WTC11 (cell line): ENCODE results near the gene NHERF1. TPM values are rescaled to one million over a fixed set of nuclear protein-coding genes. Genes with fewer than 3 reads are reported as not detected.

Experiments used
- ATAC-seq: fragments of 200-7000 bp; cut with Tn5 transposase; 2 replicates; pipeline ENCODE4 v1.10.0; 2021; ENCODE audit warnings: mild to moderate bottlenecking, moderate library complexity
- CTCF ChIA-PET: fragments of 300-600 bp; sonication (Branson Sonifier 250); formaldehyde crosslinking; loops from one replicate; lab custom pipeline; 2021; ENCODE audit warnings: antibody characterized with exemption; lab: Charles Lee
- POLR2A ChIA-PET: fragments of 350-600 bp; sonication (Branson Sonifier 250); formaldehyde crosslinking; loops from one replicate; lab custom pipeline; 2021; ENCODE audit warnings: antibody characterized with exemption; lab: Charles Lee
- DNase-seq: peaks from one replicate; pipeline ENCODE4 v3.0.0; 2021; ENCODE audit warnings: low spot score
- H3K27ac Mint-ChIP-seq: 2 replicates; pipeline ENCODE4 v1.8.0; 2021; ENCODE audit warnings: mixed read lengths
- H3K27me3 Mint-ChIP-seq: 2 replicates; pipeline ENCODE4 v1.8.0; 2021; ENCODE audit warnings: low read depth, mild to moderate bottlenecking, moderate library complexity, mixed read lengths
- H3K36me3 Mint-ChIP-seq: 2 replicates; pipeline ENCODE4 v1.8.0; 2021; ENCODE audit warnings: mixed read lengths
- H3K4me1 Mint-ChIP-seq: 2 replicates; pipeline ENCODE4 v1.8.0; 2022; ENCODE audit warnings: mixed read lengths
- H3K4me3 Mint-ChIP-seq: 2 replicates; pipeline ENCODE4 v1.8.0; 2021; ENCODE audit warnings: mild to moderate bottlenecking, moderate library complexity, mixed read lengths
- H3K9me3 Mint-ChIP-seq: 2 replicates; pipeline ENCODE4 v1.8.0; 2021; ENCODE audit warnings: mixed read lengths
- ATF1 ChIP-seq: sonication (generic); formaldehyde crosslinking; IDR thresholded peaks from 2 replicates; pipeline ENCODE4 v1.8.1; 2023; ENCODE audit warnings: mild to moderate bottlenecking, moderate library complexity, missing genetic modification reagents
- FOXK1 ChIP-seq: sonication (generic); formaldehyde crosslinking; IDR thresholded peaks from 2 replicates; pipeline ENCODE4 v1.8.0; 2022; ENCODE audit warnings: mild to moderate bottlenecking, moderate library complexity, missing genetic modification reagents
- GABPB1 ChIP-seq: sonication (generic); formaldehyde crosslinking; IDR thresholded peaks from 2 replicates; pipeline ENCODE4 v1.8.1; 2023; ENCODE audit warnings: mild to moderate bottlenecking, missing genetic modification reagents
- HMGA2 ChIP-seq: fragments of 250-450 bp; sonication (Bioruptor Pico); IDR thresholded peaks from 2 replicates; pipeline ENCODE4 v1.4.0; 2021; ENCODE audit warnings: mild to moderate bottlenecking, moderate library complexity
- HMGXB4 ChIP-seq: sonication (generic); formaldehyde crosslinking; IDR thresholded peaks from 2 replicates; pipeline ENCODE4 v1.8.1; 2023; ENCODE audit warnings: mild to moderate bottlenecking, moderate library complexity, missing genetic modification reagents
- IRF1 ChIP-seq: sonication (generic); formaldehyde crosslinking; IDR thresholded peaks from 2 replicates; pipeline ENCODE4 v1.8.0; 2023; ENCODE audit warnings: missing genetic modification reagents
- JUN ChIP-seq: sonication (generic); formaldehyde crosslinking; IDR thresholded peaks from 2 replicates; pipeline ENCODE4 v1.8.0; 2023; ENCODE audit warnings: mild to moderate bottlenecking, missing genetic modification reagents
- KAT7 ChIP-seq: sonication (generic); formaldehyde crosslinking; IDR thresholded peaks from 2 replicates; pipeline ENCODE4 v1.8.1; 2023; ENCODE audit warnings: missing genetic modification reagents, mild to moderate bottlenecking, borderline replicate concordance
- MAX ChIP-seq: sonication (generic); formaldehyde crosslinking; IDR thresholded peaks from 2 replicates; pipeline ENCODE4 v1.8.0; 2022; ENCODE audit warnings: mild to moderate bottlenecking, missing genetic modification reagents
- NR2C2 ChIP-seq: sonication (generic); formaldehyde crosslinking; IDR thresholded peaks from 2 replicates; pipeline ENCODE4 v1.8.0; 2022; ENCODE audit warnings: mild to moderate bottlenecking, missing genetic modification reagents
- NR3C1 ChIP-seq: sonication (generic); formaldehyde crosslinking; conservative IDR thresholded peaks from 2 replicates; pipeline ENCODE4 v1.8.1; 2023; ENCODE audit warnings: low read depth, mild to moderate bottlenecking, missing genetic modification reagents
- PRRX2 ChIP-seq: fragments of 250-450 bp; sonication (Bioruptor Pico); IDR thresholded peaks from 2 replicates; pipeline ENCODE4 v1.8.0; 2021; ENCODE audit warnings: mild to moderate bottlenecking
- SMAD4 ChIP-seq: sonication (generic); formaldehyde crosslinking; IDR thresholded peaks from 2 replicates; pipeline ENCODE4 v1.8.0; 2022; ENCODE audit warnings: mild to moderate bottlenecking, missing genetic modification reagents
- SP1 ChIP-seq: sonication (generic); formaldehyde crosslinking; conservative IDR thresholded peaks from 2 replicates; pipeline ENCODE4 v1.8.1; 2022; ENCODE audit warnings: missing genetic modification reagents
- TCF7 ChIP-seq: sonication (generic); formaldehyde crosslinking; IDR thresholded peaks from 2 replicates; pipeline ENCODE4 v1.8.0; 2022; ENCODE audit warnings: mild to moderate bottlenecking, low read depth, missing genetic modification reagents, moderate library complexity
- ZBTB21 ChIP-seq: sonication (generic); formaldehyde crosslinking; IDR thresholded peaks from 2 replicates; pipeline ENCODE4 v1.8.1; 2023; ENCODE audit warnings: mild to moderate bottlenecking, missing genetic modification reagents, borderline replicate concordance
- ZNF138 ChIP-seq: sonication (generic); formaldehyde crosslinking; conservative IDR thresholded peaks from 2 replicates; pipeline ENCODE4 v1.8.1; 2022; ENCODE audit warnings: mild to moderate bottlenecking, moderate library complexity, missing genetic modification reagents
- ZNF219 ChIP-seq: sonication (generic); formaldehyde crosslinking; IDR thresholded peaks from 2 replicates; pipeline ENCODE4 v1.8.0; 2023; ENCODE audit warnings: missing genetic modification reagents, mild to moderate bottlenecking, borderline replicate concordance
- ZNF232 ChIP-seq: sonication (generic); formaldehyde crosslinking; IDR thresholded peaks from 2 replicates; pipeline ENCODE4 v1.8.0; 2022; ENCODE audit warnings: mild to moderate bottlenecking, missing genetic modification reagents
- ZNF416 ChIP-seq: fragments of 250-450 bp; sonication (Bioruptor Pico); IDR thresholded peaks from 2 replicates; pipeline ENCODE4 v1.9.0; 2021; ENCODE audit warnings: mild to moderate bottlenecking, inconsistent platforms
- ZNF423 ChIP-seq: fragments of 250-450 bp; sonication (Bioruptor Pico); IDR thresholded peaks from 2 replicates; pipeline ENCODE4 v2.1.2; 2022; ENCODE audit warnings: mild to moderate bottlenecking, moderate library complexity
- total RNA-seq: library from RNA; stranded (reverse); gene quantifications from 3 replicates; pipeline ENCODE4 v1.2.3, GENCODE V29; 2021
- TF ChIP-seq, protein P1 (sequence below): fragments of 250-450 bp; sonication (Bioruptor Pico); IDR thresholded peaks from 2 replicates; pipeline ENCODE4 v1.9.0; 2021; ENCODE audit warnings: moderate library complexity, mild to moderate bottlenecking, inconsistent platforms, borderline replicate concordance
- TF ChIP-seq, protein P2 (sequence below): fragments of 250-450 bp; sonication (Bioruptor Pico); IDR thresholded peaks from 2 replicates; pipeline ENCODE4 v1.9.0; 2021; ENCODE audit warnings: mild to moderate bottlenecking
- TF ChIP-seq, protein P3 (sequence below): sonication (generic); formaldehyde crosslinking; IDR thresholded peaks from 2 replicates; pipeline ENCODE4 v1.8.1; 2023; ENCODE audit warnings: mild to moderate bottlenecking, missing genetic modification reagents, moderate library complexity
- TF ChIP-seq, protein P4 (sequence below): fragments of 250-450 bp; sonication (Bioruptor Pico); IDR thresholded peaks from 2 replicates; pipeline ENCODE4 v1.9.0; 2021; ENCODE audit warnings: mild to moderate bottlenecking
- TF ChIP-seq, protein P5 (sequence below): fragments of 200-600 bp; IDR thresholded peaks from 2 replicates; pipeline ENCODE4 v1.8.0; 2022; ENCODE audit warnings: antibody characterized with exemption

NHERF1 gene
- total RNA-seq, 1 experiment from 2014 or later, result 111 TPM

- no peak for TF ChIP-seq ZNF423 (CRISPR knock-in tag)
- no peak for TF ChIP-seq ZBTB21
- TF ChIP-seq JUN, result no peak
- TF ChIP-seq HMGA2 (CRISPR knock-in tag), result no peak
- no peak for TF ChIP-seq ATF1 (CRISPR knock-in tag)
- no peak for TF ChIP-seq GABPB1 (CRISPR knock-in tag)
- TF ChIP-seq NR3C1 (CRISPR knock-in tag), result no peak
- TF ChIP-seq ZNF416, result no peak
- no peak for TF ChIP-seq ZNF219 (CRISPR knock-in tag)
- TF ChIP-seq ZNF138, result no peak
- TF ChIP-seq, protein P1, sequence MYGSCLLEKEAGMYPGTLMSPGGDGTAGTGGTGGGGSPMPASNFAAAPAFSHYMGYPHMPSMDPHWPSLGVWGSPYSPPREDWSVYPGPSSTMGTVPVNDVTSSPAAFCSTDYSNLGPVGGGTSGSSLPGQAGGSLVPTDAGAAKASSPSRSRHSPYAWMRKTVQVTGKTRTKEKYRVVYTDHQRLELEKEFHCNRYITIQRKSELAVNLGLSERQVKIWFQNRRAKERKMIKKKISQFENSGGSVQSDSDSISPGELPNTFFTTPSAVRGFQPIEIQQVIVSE, result no peak
These were observed 18.6 kb upstream of the NHERF1 start (continued) for GRCh38 chr17:74729866-74730265.

- no peak for DNase-seq
- ChIA-PET POLR2A (no interaction called here), CTCF (no interaction called here)
- Mint-ChIP-seq H3K36me3 (no peaks in the 10 kb centered on the region), H3K27ac (no peak overlapping the region), H3K4me3 (no peak overlapping the region), H3K9me3 (no peaks in the 10 kb centered on the region), H3K27me3 (peaks cover 4% of the 10 kb centered on the region), H3K4me1 (peaks cover 4% of the 10 kb centered on the region; the same call in 1 of the 2 replicates)
- TF ChIP-seq ZNF423 (CRISPR knock-in tag) (no peak), SP1 (CRISPR knock-in tag) (no peak), FOXK1 (no peak), TCF7 (CRISPR knock-in tag) (no peak), IRF1 (no peak), SMAD4 (no peak)
- TF ChIP-seq, protein P2, sequence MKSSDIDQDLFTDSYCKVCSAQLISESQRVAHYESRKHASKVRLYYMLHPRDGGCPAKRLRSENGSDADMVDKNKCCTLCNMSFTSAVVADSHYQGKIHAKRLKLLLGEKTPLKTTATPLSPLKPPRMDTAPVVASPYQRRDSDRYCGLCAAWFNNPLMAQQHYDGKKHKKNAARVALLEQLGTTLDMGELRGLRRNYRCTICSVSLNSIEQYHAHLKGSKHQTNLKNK (CRISPR knock-in tag), result no peak
- TF ChIP-seq, protein P3, sequence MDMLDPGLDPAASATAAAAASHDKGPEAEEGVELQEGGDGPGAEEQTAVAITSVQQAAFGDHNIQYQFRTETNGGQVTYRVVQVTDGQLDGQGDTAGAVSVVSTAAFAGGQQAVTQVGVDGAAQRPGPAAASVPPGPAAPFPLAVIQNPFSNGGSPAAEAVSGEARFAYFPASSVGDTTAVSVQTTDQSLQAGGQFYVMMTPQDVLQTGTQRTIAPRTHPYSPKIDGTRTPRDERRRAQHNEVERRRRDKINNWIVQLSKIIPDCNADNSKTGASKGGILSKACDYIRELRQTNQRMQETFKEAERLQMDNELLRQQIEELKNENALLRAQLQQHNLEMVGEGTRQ (CRISPR knock-in tag), result no peak
- no peak for ATAC-seq
These were observed 17.7 kb upstream of the NHERF1 start for GRCh38 chr17:74730491-74731346.

GRCh38 chr17:74731347-74731605 is 17.2 kb upstream of the NHERF1 start:
- H3K4me1 Mint-ChIP-seq, result peaks cover 6% of the 10 kb centered on the region
- POLR2A ChIA-PET, result no interaction called here
- ATAC-seq (no peak), DNase-seq (no peak)
- H3K36me3 Mint-ChIP-seq, result no peaks in the 10 kb centered on the region
- H3K9me3 Mint-ChIP-seq, result no peaks in the 10 kb centered on the region
- peaks cover 10% of the 10 kb centered on the region for H3K27me3 Mint-ChIP-seq
- no peak for TF ChIP-seq HMGXB4 (CRISPR knock-in tag)
- no peak for TF ChIP-seq MAX (CRISPR knock-in tag)
- no peak for TF ChIP-seq ZBTB21
- TF ChIP-seq NR2C2 (CRISPR knock-in tag), result no peak
- TF ChIP-seq ZNF232 (CRISPR knock-in tag), result no peak
- TF ChIP-seq, protein P4, sequence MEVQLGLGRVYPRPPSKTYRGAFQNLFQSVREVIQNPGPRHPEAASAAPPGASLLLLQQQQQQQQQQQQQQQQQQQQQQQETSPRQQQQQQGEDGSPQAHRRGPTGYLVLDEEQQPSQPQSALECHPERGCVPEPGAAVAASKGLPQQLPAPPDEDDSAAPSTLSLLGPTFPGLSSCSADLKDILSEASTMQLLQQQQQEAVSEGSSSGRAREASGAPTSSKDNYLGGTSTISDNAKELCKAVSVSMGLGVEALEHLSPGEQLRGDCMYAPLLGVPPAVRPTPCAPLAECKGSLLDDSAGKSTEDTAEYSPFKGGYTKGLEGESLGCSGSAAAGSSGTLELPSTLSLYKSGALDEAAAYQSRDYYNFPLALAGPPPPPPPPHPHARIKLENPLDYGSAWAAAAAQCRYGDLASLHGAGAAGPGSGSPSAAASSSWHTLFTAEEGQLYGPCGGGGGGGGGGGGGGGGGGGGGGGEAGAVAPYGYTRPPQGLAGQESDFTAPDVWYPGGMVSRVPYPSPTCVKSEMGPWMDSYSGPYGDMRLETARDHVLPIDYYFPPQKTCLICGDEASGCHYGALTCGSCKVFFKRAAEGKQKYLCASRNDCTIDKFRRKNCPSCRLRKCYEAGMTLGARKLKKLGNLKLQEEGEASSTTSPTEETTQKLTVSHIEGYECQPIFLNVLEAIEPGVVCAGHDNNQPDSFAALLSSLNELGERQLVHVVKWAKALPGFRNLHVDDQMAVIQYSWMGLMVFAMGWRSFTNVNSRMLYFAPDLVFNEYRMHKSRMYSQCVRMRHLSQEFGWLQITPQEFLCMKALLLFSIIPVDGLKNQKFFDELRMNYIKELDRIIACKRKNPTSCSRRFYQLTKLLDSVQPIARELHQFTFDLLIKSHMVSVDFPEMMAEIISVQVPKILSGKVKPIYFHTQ, result no peak
- TF ChIP-seq PRRX2 (CRISPR knock-in tag), result no peak
- no peak for TF ChIP-seq ZNF138
- TF ChIP-seq KAT7 (CRISPR knock-in tag), result no peak
- TF ChIP-seq, protein P5, sequence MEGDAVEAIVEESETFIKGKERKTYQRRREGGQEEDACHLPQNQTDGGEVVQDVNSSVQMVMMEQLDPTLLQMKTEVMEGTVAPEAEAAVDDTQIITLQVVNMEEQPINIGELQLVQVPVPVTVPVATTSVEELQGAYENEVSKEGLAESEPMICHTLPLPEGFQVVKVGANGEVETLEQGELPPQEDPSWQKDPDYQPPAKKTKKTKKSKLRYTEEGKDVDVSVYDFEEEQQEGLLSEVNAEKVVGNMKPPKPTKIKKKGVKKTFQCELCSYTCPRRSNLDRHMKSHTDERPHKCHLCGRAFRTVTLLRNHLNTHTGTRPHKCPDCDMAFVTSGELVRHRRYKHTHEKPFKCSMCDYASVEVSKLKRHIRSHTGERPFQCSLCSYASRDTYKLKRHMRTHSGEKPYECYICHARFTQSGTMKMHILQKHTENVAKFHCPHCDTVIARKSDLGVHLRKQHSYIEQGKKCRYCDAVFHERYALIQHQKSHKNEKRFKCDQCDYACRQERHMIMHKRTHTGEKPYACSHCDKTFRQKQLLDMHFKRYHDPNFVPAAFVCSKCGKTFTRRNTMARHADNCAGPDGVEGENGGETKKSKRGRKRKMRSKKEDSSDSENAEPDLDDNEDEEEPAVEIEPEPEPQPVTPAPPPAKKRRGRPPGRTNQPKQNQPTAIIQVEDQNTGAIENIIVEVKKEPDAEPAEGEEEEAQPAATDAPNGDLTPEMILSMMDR, result no peak
- CTCF ChIA-PET, result no interaction called here
- H3K4me3 Mint-ChIP-seq, result no peak overlapping the region
- no peak overlapping the region for H3K27ac Mint-ChIP-seq
